ENCODE measurements around the gene SEL1L3. TPM values are rescaled to one million over a fixed set of nuclear protein-coding genes. Genes with fewer than 3 reads are reported as not detected.

Gene SEL1L3
- total RNA-seq, 2 experiments from 2014 or later, result 180 to 313 TPM

- DNase-seq (ENCODE audit: low spot score), result no peak
- peaks cover 100% of the 10 kb centered on the region for H3K79me2 ChIP-seq (ENCODE audit: insufficient read depth, low read depth, low read length)
- peaks cover 98% of the 10 kb centered on the region for H3K36me3 ChIP-seq (ENCODE audit: insufficient read depth, low read length)
- no peak overlapping the region for H3K4me3 ChIP-seq (ENCODE audit: low read depth, low read length, poor library complexity, severe bottlenecking)
- POLR2A ChIA-PET, result no interaction called here
- CTCF ChIA-PET (ENCODE audit: unreplicated experiment), result no interaction called here
- H3K4me2 ChIP-seq (ENCODE audit: low read length), result no peak overlapping the region
- intact Hi-C loops (cut with micrococcal nuclease; ENCODE audit: unreplicated experiment), result no loop called here
- H4K20me1 ChIP-seq (ENCODE audit: insufficient read depth, low read length), result peaks cover 47% of the 10 kb centered on the region
- H3K9me2 ChIP-seq (ENCODE audit: insufficient read depth, low read length), result no peaks in the 10 kb centered on the region
- H2AFZ ChIP-seq (ENCODE audit: low read length), result no peak overlapping the region
- TF ChIP-seq, protein P1, sequence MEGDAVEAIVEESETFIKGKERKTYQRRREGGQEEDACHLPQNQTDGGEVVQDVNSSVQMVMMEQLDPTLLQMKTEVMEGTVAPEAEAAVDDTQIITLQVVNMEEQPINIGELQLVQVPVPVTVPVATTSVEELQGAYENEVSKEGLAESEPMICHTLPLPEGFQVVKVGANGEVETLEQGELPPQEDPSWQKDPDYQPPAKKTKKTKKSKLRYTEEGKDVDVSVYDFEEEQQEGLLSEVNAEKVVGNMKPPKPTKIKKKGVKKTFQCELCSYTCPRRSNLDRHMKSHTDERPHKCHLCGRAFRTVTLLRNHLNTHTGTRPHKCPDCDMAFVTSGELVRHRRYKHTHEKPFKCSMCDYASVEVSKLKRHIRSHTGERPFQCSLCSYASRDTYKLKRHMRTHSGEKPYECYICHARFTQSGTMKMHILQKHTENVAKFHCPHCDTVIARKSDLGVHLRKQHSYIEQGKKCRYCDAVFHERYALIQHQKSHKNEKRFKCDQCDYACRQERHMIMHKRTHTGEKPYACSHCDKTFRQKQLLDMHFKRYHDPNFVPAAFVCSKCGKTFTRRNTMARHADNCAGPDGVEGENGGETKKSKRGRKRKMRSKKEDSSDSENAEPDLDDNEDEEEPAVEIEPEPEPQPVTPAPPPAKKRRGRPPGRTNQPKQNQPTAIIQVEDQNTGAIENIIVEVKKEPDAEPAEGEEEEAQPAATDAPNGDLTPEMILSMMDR (conservative IDR thresholded peaks at IDR 0.05; ENCODE audit: low read length), result no peak
- no peak for TF ChIP-seq EZH2phosphoT487 (IDR thresholded peaks at IDR 0.05; ENCODE audit: borderline replicate concordance, low read depth, low read length)
- H3K27ac ChIP-seq (ENCODE audit: low read depth, low read length, poor library complexity, severe bottlenecking), result no peak overlapping the region
- BruUV-seq (replicated peaks), result TSS peak; percentile 50
- H3K4me1 ChIP-seq (ENCODE audit: insufficient read depth, low read length, poor library complexity, severe bottlenecking), result peaks cover 44% of the 10 kb centered on the region
- no peaks in the 10 kb centered on the region for H3K9me3 ChIP-seq (ENCODE audit: low read length)
Measured at GRCh38 chr4:25847329-25847728, 15.5 kb downstream of the SEL1L3 start.

DNA sequence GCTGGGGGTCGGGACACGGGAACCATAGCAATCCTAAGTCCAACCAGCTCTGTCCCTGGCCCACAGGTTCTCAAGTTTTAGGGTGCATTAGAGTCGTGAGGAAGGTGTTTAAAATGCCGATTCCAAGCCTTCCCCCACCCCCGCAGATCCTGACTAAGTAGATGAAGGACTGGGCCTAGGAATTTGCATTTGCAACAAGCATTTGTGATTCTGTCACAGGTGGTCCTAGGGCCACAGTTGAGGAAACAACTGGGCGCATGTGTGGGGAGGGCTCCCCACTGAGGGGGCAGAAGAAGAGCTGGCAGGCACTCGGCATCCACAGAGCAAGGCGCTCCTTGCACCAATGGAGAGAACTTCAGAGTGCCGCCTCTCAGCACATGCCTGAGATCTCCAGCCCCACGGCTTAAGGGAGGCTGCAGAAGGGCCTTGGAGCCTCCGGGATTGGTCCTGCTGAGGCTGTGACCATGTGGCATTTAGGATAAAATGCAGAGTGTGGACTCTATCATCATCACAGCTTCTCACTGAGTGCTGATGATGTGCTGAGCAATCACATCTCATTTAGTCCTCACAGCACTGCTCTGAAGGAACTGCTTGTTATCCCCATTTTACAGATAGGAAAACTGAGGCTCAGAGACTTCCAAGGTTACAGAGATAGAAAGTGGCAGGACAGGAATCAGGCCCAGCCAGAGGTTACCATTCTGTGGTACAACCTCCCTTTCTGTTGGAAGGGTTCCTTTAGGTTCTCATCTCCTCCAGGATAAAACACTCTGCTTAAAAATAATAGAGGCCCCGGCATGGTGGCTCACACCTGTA is 16.7 kb downstream of the SEL1L3 start:
- Histone ChIP-seq H3K4me3 (ENCODE audit: low read depth, low read length, poor library complexity, severe bottlenecking) (no peak overlapping the region), H3K79me2 (ENCODE audit: insufficient read depth, low read depth, low read length) (peaks cover 100% of the 10 kb centered on the region), H4K20me1 (ENCODE audit: insufficient read depth, low read length) (peaks cover 52% of the 10 kb centered on the region), H2AFZ (ENCODE audit: low read length) (no peak overlapping the region), H3K4me1 (ENCODE audit: insufficient read depth, low read length, poor library complexity, severe bottlenecking) (peaks cover 44% of the 10 kb centered on the region), H3K36me3 (ENCODE audit: insufficient read depth, low read length) (peaks cover 98% of the 10 kb centered on the region), H3K27ac (ENCODE audit: low read depth, low read length, poor library complexity, severe bottlenecking) (no peak overlapping the region), H3K4me2 (ENCODE audit: low read length) (no peak overlapping the region), H3K9me3 (ENCODE audit: low read length) (no peaks in the 10 kb centered on the region), H3K9me2 (ENCODE audit: insufficient read depth, low read length) (no peaks in the 10 kb centered on the region)
- POLR2A ChIA-PET, result interaction anchor here (0.7 kb wide), 1 partner anchor 68 kb away, joined by 3 read pairs; the partner anchor contains the start of gene SMIM20
- no peak for DNase-seq (ENCODE audit: low spot score)
- TF ChIP-seq EZH2phosphoT487 (IDR thresholded peaks at IDR 0.05; ENCODE audit: borderline replicate concordance, low read depth, low read length), result no peak
- TF ChIP-seq, protein P1 (conservative IDR thresholded peaks at IDR 0.05; ENCODE audit: low read length), result no peak
- no TSS peak for BruUV-seq (replicated peaks)
- intact Hi-C loops (cut with micrococcal nuclease; ENCODE audit: unreplicated experiment), result no loop called here
- CTCF ChIA-PET (ENCODE audit: unreplicated experiment), result no interaction called here

Measured in OCI-LY7 (cell line).